Activated T-cell treated with anti-CD3 and anti-CD28 coated beads for 24 hours (primary cell): ENCODE results near the gene ZNF333.
"Not testable (repeated sequence)": the region's sequence is repeated elsewhere in the genome, so short reads cannot be mapped to it uniquely, and the experiment has no call there.

ENCODE experiments used
- DNase-seq: peaks from one replicate; pipeline ENCODE4 v3.0.0-alpha.2; 2020; ENCODE audit warnings: low read depth

Gene ZNF333

GRCh38 chr19:14768001-14768400, 78.2 kb downstream of the ZNF333 start:
- no peak for DNase-seq

- DNase-seq: no peak
Measured at GRCh38 chr19:14769201-14769600, 79.4 kb downstream of the ZNF333 start.

GRCh38 chr19:14770136-14770535, 80.3 kb downstream of the ZNF333 start:
- DNase-seq: no peak

GRCh38 chr19:14770944-14771839, 81.3 kb downstream of the ZNF333 start:
- DNase-seq: no peak

DNA sequence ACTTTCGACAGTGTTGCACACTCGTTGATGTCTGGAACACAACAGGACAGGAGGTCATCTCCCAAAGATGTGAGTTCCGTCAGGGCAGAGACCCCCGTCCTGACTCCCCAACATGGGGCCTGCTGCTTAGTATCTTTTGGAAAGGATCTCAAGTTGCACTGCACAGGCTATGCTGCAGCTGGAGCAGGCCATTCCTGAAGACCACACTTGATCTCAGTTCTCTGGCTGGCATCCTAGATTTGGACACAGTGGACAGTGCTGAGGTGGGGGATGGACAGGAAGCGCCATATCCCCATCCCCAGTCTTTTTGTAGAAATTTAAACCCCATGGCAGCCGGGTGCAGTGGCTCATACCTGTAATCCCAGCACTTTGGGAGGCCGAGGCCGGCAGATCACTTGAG, 82.6 kb downstream of the ZNF333 start:
- no peak for DNase-seq

DNA sequence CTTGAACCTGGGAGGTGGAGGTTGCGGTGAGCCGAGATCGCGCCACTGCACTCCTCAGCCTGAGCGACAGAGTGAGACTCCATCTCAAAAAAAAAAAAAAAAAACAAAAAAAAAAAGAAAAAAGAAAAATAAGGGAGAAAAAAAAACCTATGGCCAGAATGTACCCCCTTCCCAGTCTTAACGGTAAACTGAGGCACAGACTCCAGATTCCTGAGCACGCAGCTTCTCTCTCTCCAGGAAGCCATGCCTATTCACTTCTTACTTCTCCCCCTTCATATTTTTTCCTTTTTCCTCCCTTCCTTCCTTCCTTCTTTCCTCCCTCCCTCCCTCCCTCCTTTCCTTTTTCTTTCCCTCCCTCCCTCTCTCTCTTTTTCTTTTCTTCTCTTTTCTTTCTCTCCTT, 83.1 kb downstream of the ZNF333 start:
- no peak for DNase-seq

GRCh38 chr19:14773722-14774121, 83.9 kb downstream of the ZNF333 start:
- not testable (repeated sequence) for DNase-seq

- DNase-seq: no peak
Measured at GRCh38 chr19:14774373-14774772, 84.5 kb downstream of the ZNF333 start.

GRCh38 chr19:14775326-14775725, 85.5 kb downstream of the ZNF333 start:
- DNase-seq: not testable (repeated sequence)

DNA sequence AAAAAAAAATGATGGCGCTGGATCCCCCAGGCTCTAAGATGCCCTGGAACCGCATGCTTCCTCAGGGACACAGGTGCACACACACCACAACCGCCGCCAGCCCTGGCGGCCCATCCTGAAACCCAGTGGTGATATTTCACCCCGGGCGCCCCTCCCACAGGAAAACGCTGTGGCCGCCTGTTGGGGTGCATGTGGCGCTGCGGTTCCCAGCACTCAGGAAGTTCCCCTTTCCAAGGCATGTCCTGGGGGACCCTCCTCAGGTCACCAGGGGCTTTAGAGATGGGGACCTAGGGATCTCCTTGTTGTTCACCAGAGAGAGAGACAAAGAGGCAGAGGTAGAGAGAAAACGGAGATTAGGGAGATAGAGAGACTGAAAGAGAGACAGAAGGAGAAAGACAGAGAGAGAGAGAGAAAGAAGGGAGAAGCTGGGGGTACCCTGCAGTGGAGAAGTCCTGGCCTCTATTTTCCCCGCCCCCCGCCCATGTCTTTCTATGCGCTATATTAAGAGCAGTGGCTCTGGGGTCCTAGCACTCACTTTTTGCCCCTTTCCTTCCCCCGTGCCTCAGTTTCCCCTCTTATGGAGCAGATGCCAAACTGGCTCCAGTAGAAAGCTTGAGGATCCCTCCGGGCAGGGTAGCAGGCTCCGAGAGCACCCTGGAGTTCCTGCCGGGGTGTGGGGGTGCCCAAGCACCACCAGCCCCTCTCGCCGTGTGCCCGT, 86.2 kb downstream of the ZNF333 start:
- DNase-seq: no peak

GRCh38 chr19:14777645-14778044, 87.8 kb downstream of the ZNF333 start:
- DNase-seq: not testable (repeated sequence)

- DNase-seq: not testable (repeated sequence)
Measured at GRCh38 chr19:14778110-14778845, 88.4 kb downstream of the ZNF333 start, which contains the start of gene ADGRE2. Gene ADGRE2, minus strand, starts transcription at chr19:14778560. Its CDS starts 1,804 bp downstream, at chr19:14776756.

GRCh38 chr19:14779151-14779550, 89.3 kb downstream of the ZNF333 start:
- DNase-seq: no peak

DNA sequence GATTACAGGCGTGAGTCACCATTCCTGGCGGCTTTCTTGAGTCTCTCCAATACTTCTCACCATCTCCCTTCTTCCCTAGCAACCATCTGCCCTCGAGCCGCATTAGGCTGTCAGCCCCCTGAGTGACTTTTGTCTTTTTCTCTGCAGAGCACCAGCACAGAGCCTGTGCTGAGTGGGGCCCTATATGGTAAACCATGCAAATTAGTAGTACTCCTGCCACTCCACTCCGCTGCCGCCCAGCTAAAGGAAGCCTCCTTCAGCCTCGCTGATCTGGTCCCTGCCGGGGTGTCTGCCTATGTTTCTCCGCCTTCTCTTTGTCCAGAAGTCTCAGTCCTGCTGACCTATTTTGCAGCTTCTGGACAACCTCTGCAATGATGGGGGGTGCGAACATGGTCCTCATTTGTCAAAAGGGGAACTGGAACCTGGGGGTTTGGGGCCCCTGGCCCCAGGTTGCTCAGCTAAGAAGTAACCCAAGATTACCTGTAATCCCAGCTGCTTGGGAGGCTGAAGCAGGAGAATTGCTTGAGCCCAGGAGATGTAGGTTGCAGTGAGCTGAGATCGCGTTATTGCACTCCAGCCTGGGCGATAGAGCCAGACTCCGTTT, 90.9 kb downstream of the ZNF333 start:
- not testable (repeated sequence) for DNase-seq

DNA sequence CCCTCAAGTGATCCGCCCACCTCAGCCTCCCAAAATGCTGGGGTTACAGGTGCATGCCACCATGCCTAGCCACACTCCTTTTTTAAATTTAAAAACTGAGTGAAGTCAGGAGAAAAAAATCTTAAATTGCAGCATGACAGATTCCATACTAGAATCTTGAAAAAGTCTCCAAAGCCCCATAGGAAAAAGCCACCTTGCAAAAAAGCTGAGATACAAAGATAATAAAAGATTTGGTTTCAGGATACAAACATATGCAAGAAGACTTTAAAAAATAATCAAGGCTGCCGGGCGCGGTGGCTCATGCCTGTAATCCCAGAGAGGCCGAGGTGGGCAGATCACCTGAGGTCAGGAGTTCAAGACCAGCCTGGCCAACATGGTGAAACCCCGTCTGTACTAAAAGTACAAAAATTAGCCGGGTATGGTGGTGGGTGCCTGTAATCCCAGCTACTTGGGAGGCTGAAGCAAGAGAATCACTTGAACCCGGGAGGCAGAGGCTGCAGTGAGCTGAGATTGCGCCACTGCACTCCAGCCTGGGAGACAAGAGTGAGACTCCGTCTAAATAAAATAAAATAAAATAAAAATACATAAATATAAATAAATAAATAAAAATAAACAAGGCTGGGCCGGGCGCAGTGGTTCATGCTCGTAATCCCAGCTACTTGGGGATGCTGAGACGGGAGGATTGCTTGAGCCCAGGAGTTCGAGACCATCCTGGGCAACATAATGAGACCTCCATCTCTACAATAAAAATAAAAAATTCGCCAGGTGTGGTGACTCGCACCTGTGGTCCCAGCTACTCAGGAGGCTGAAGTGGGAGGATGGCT, 92.1 kb downstream of the ZNF333 start:
- DNase-seq: not testable (repeated sequence)

GRCh38 chr19:14782626-14783409, 93.0 kb downstream of the ZNF333 start:
- DNase-seq: no peak
